ENCODE measurements around the gene HAUS3. TPM values are rescaled to one million over a fixed set of nuclear protein-coding genes. Genes with fewer than 3 reads are reported as not detected.

HAUS3 gene
- total RNA-seq, 1 experiment from 2014 or later = 9.5 TPM

GRCh38 chr4:2241003-2241402 is 918 bp downstream of the HAUS3 start:
- no peaks in the 10 kb centered on the region; the same call in 1 of the 2 replicates for H3K36me3 ChIP-seq (ENCODE audit: low read depth, low read length)
- ATAC-seq = no peak
- peak overlapping the region; percentile 99 for H3K4me2 ChIP-seq (ENCODE audit: low read length)
- intact Hi-C loops (cut with micrococcal nuclease) = no loop called here
- ChIA-PET POLR2A (ENCODE audit: unreplicated experiment) (no interaction called here), CTCF (no interaction called here)
- peak overlapping the region; percentile 92 for H3K4me3 ChIP-seq (ENCODE audit: low read length)
- peak overlapping the region; percentile 77; the same call in 1 of the 2 replicates for H2AFZ ChIP-seq (ENCODE audit: low read length)
- peaks cover 51% of the 10 kb centered on the region for H3K79me2 ChIP-seq (ENCODE audit: low read length)
- H3K9me2 ChIP-seq (replicated peaks; ENCODE audit: low read length) = no peaks in the 10 kb centered on the region
- no peaks in the 10 kb centered on the region for H3K9me3 ChIP-seq (ENCODE audit: low read length)
- H3K27ac ChIP-seq (ENCODE audit: low read length) = no peak overlapping the region
- no peaks in the 10 kb centered on the region for H3F3A ChIP-seq (ENCODE audit: low read length, unreplicated experiment)
- no peaks in the 10 kb centered on the region for H3K27me3 ChIP-seq (ENCODE audit: low read length)
- H4K20me1 ChIP-seq (ENCODE audit: low read length) = peaks cover 16% of the 10 kb centered on the region
- DNase-seq = no peak
- TF ChIP-seq CTCF (conservative IDR thresholded peaks at IDR 0.05; ENCODE audit: low read depth, low read length) (no peak), EZH2 (IDR thresholded peaks at IDR 0.05; ENCODE audit: low read length, unreplicated experiment) (no peak), EZH2phosphoT487 (IDR thresholded peaks at IDR 0.05; ENCODE audit: borderline replicate concordance, low read length) (no peak)
- peaks cover 20% of the 10 kb centered on the region; the same call in 1 of the 2 replicates for H3K4me1 ChIP-seq (ENCODE audit: insufficient read depth, low read length)
- H3K9ac ChIP-seq (ENCODE audit: low read length) = peak overlapping the region; percentile 93
- BruUV-seq (replicated peaks) = no TSS peak

- POLR2A ChIA-PET (ENCODE audit: unreplicated experiment) = no interaction called here
- intact Hi-C loops (cut with micrococcal nuclease) = no loop called here
These were observed 4.8 kb downstream of the HAUS3 start for GRCh38 chr4:2236944-2237666.

More at GRCh38 chr4:2236944-2237666, 4.8 kb downstream of the HAUS3 start:
- no peak overlapping the region for H3K9ac ChIP-seq (ENCODE audit: low read length)
- ATAC-seq (no peak), DNase-seq (no peak)
- H3K9me3 ChIP-seq (ENCODE audit: low read length) = no peaks in the 10 kb centered on the region
- H3K79me2 ChIP-seq (ENCODE audit: low read length) = peaks cover 58% of the 10 kb centered on the region
- no peaks in the 10 kb centered on the region for H3K27me3 ChIP-seq (ENCODE audit: low read length)
- H3K9me2 ChIP-seq (replicated peaks; ENCODE audit: low read length) = no peaks in the 10 kb centered on the region
- BruUV-seq (replicated peaks) = no TSS peak
- no peaks in the 10 kb centered on the region for H3F3A ChIP-seq (ENCODE audit: low read length, unreplicated experiment)
- no peak overlapping the region for H2AFZ ChIP-seq (ENCODE audit: low read length)
- TF ChIP-seq CTCF (conservative IDR thresholded peaks at IDR 0.05; ENCODE audit: low read depth, low read length) = no peak
- TF ChIP-seq EZH2phosphoT487 (IDR thresholded peaks at IDR 0.05; ENCODE audit: borderline replicate concordance, low read length) = no peak
- no peak for TF ChIP-seq EZH2 (IDR thresholded peaks at IDR 0.05; ENCODE audit: low read length, unreplicated experiment)
- peaks cover 16% of the 10 kb centered on the region for H4K20me1 ChIP-seq (ENCODE audit: low read length)
- 0 out of 2 replicates have a peak, but pooled peaks cover 20% of the 10 kb centered on the region for H3K4me1 ChIP-seq (ENCODE audit: insufficient read depth, low read length)
- no peak overlapping the region for H3K27ac ChIP-seq (ENCODE audit: low read length)
- H3K36me3 ChIP-seq (ENCODE audit: low read depth, low read length) = peaks cover 14% of the 10 kb centered on the region; the same call in 1 of the 2 replicates
- no peak overlapping the region for H3K4me2 ChIP-seq (ENCODE audit: low read length)
- CTCF ChIA-PET = no interaction called here
- no peak overlapping the region for H3K4me3 ChIP-seq (ENCODE audit: low read length)
